Measurements from ENCODE around the gene GID8.

GID8 gene

GRCh38 chr20:62983210-62983609 lies 45.3 kb downstream of the GID8 start:
- no peak for TF ChIP-seq FOXP2 (optimal IDR thresholded peaks at IDR 0.05; ENCODE audit: borderline replicate concordance, extremely low read depth, extremely low read length, insufficient read depth)
- no peak for TF ChIP-seq SIN3A (IDR thresholded peaks at IDR 0.05; ENCODE audit: borderline replicate concordance, insufficient read depth, low read length)
- TF ChIP-seq POLR2AphosphoS5 (IDR thresholded peaks at IDR 0.05; ENCODE audit: low read depth, low read length), result no peak
- TF ChIP-seq TAF1 (IDR thresholded peaks at IDR 0.05; ENCODE audit: borderline replicate concordance, insufficient read depth, low read length), result no peak

- TF ChIP-seq FOXP2 (optimal IDR thresholded peaks at IDR 0.05; ENCODE audit: borderline replicate concordance, extremely low read depth, extremely low read length, insufficient read depth) (no peak), SIN3A (IDR thresholded peaks at IDR 0.05; ENCODE audit: borderline replicate concordance, insufficient read depth, low read length) (no peak), POLR2AphosphoS5 (IDR thresholded peaks at IDR 0.05; ENCODE audit: low read depth, low read length) (no peak), REST (IDR thresholded peaks at IDR 0.05; ENCODE audit: insufficient read depth in 1 of 2, low read depth in 2 of 2, low read length in 2 of 2) (no peak), TAF1 (IDR thresholded peaks at IDR 0.05; ENCODE audit: borderline replicate concordance, insufficient read depth, low read length) (no peak)
Measured at GRCh38 chr20:62984666-62985443, 46.9 kb downstream of the GID8 start.

- TF ChIP-seq FOXP2 (optimal IDR thresholded peaks at IDR 0.05; ENCODE audit: borderline replicate concordance, extremely low read depth, extremely low read length, insufficient read depth), result no peak
- TF ChIP-seq REST (IDR thresholded peaks at IDR 0.05; ENCODE audit: insufficient read depth in 1 of 2, low read depth in 2 of 2, low read length in 2 of 2), result no peak
- TF ChIP-seq SIN3A (IDR thresholded peaks at IDR 0.05; ENCODE audit: borderline replicate concordance, insufficient read depth, low read length), result no peak
- no peak for TF ChIP-seq TAF1 (IDR thresholded peaks at IDR 0.05; ENCODE audit: borderline replicate concordance, insufficient read depth, low read length)
- no peak for TF ChIP-seq POLR2AphosphoS5 (IDR thresholded peaks at IDR 0.05; ENCODE audit: low read depth, low read length)
Measured at GRCh38 chr20:62985444-62985778, 47.5 kb downstream of the GID8 start.

GRCh38 chr20:62986257-62986800 lies 48.4 kb downstream of the GID8 start:
- TF ChIP-seq FOXP2 (optimal IDR thresholded peaks at IDR 0.05; ENCODE audit: borderline replicate concordance, extremely low read depth, extremely low read length, insufficient read depth) (no peak), POLR2AphosphoS5 (IDR thresholded peaks at IDR 0.05; ENCODE audit: low read depth, low read length) (no peak), REST (IDR thresholded peaks at IDR 0.05; ENCODE audit: insufficient read depth in 1 of 2, low read depth in 2 of 2, low read length in 2 of 2) (no peak), SIN3A (IDR thresholded peaks at IDR 0.05; ENCODE audit: borderline replicate concordance, insufficient read depth, low read length) (no peak), TAF1 (IDR thresholded peaks at IDR 0.05; ENCODE audit: borderline replicate concordance, insufficient read depth, low read length) (no peak)

GRCh38 chr20:62987114-62987513 lies 49.2 kb downstream of the GID8 start:
- no peak for TF ChIP-seq SIN3A (IDR thresholded peaks at IDR 0.05; ENCODE audit: borderline replicate concordance, insufficient read depth, low read length)
- TF ChIP-seq POLR2AphosphoS5 (IDR thresholded peaks at IDR 0.05; ENCODE audit: low read depth, low read length), result no peak
- no peak for TF ChIP-seq TAF1 (IDR thresholded peaks at IDR 0.05; ENCODE audit: borderline replicate concordance, insufficient read depth, low read length)
- TF ChIP-seq REST (IDR thresholded peaks at IDR 0.05; ENCODE audit: insufficient read depth in 1 of 2, low read depth in 2 of 2, low read length in 2 of 2), result no peak
- TF ChIP-seq FOXP2 (optimal IDR thresholded peaks at IDR 0.05; ENCODE audit: borderline replicate concordance, extremely low read depth, extremely low read length, insufficient read depth), result no peak
